Small intestine (tissue), 7 donors: ENCODE results near the gene ACTL6B. TPM values are rescaled to one million over a fixed set of nuclear protein-coding genes. Genes with fewer than 3 reads are reported as not detected.
A peak's percentile ranks its signal among the peaks of the same experiment; 100 is the strongest.

Experiments
- DNase-seq, 2 donors: peaks; one replicate each; pipeline versions ENCODE4 v3.0.0 to v3.0.0-alpha.2; 2013
- FAIRE-seq: peaks from 2 replicates; lab custom pipeline; 2012; peaks lifted over from hg19 to GRCh38; lab: Jason Lieb, UNC
- H3K27ac ChIP-seq, 3 donors: one replicate each; pipeline ENCODE4 v1.5.1; 2013; ENCODE audit warnings: low read length in 2 of 3, mild to moderate bottlenecking in 2 of 3, control low read depth in 1 of 3, inconsistent platforms in 1 of 3, low read depth in 1 of 3, moderate library complexity in 1 of 3
- H3K27me3 ChIP-seq, 3 donors: one replicate each; pipeline ENCODE4 v1.6.1; 2013; ENCODE audit warnings: low read length in 3 of 3, inconsistent platforms in 1 of 3; ENCODE audit not compliant: control insufficient read depth in 3 of 3, insufficient read depth in 3 of 3
- H3K36me3 ChIP-seq, 3 donors: one replicate each; pipeline ENCODE4 v1.6.1; 2013; ENCODE audit warnings: low read length in 3 of 3, inconsistent platforms in 1 of 3, low read depth in 1 of 3, mild to moderate bottlenecking in 1 of 3, moderate library complexity in 1 of 3; ENCODE audit not compliant: control insufficient read depth in 3 of 3, insufficient read depth in 2 of 3
- H3K4me1 ChIP-seq, 3 donors: one replicate each; pipeline ENCODE4 v1.6.1; 2013; ENCODE audit warnings: low read length in 2 of 3, inconsistent platforms in 1 of 3, low read depth in 1 of 3, mild to moderate bottlenecking in 1 of 3, moderate library complexity in 1 of 3; ENCODE audit not compliant: control insufficient read depth in 3 of 3, insufficient read depth in 2 of 3
- H3K4me3 ChIP-seq, 3 donors: one replicate each; pipeline ENCODE4 v1.5.1; 2013; ENCODE audit warnings: low read length in 3 of 3, control low read depth in 1 of 3, inconsistent platforms in 1 of 3, low read depth in 1 of 3, mild to moderate bottlenecking in 1 of 3, moderate library complexity in 1 of 3
- H3K9me3 ChIP-seq, 2 donors: one replicate each; pipeline ENCODE4 v1.6.1; 2013; ENCODE audit warnings: low read depth in 1 of 2, low read length in 1 of 2; ENCODE audit not compliant: control insufficient read depth in 2 of 2, insufficient read depth in 1 of 2
- WGBS, 3 donors: extraction: QIAGEN DNeasy Blood & Tissue Kit; methylation state at CpG; one replicate each; pipeline ENCODE4 v1.1.7; 2013; 5-methylcytosine and 5-hydroxymethylcytosine counted together
- polyA plus RNA-seq, 4 donors: library from polyadenylated mRNA; stranded (reverse) in 3 of 4; unstranded in 1 of 4; fragments of 200-250 nt in 3 of 4; fragments of 120-200 nt in 1 of 4; gene quantifications; one replicate each; pipeline versions ENCODE4 v1.2.1 to v1.2.3, GENCODE V29; 2013
- donor health status: healthy with polysubstance abuse.
- donor health status: control.
- donor health status: control.
- donor health status: Bipolar disorder and iron deficiency.
- donor health status: healthy.

Gene ACTL6B
- polyA plus RNA-seq, 4 donors: 0.52 to 1.00 TPM; not detected in 2

DNA sequence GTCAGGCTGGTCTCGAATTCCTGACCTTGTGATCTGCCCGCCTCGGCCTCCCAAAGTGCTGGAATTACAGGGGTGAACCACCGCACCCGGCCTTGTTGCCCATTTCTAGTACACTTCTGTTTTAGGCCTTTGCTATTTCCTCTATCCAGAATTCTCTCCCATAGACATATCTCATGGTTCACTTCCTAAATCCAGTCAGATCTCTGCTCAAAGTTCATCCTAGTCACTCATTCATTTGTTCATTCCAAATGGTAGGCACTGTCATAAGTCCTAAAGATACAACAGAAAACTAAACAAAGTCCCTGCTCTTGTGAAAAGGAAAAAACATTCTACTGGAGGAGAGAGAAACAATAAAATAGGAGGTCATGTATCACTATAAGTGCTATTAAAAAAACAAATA lies 46.3 kb downstream of the ACTL6B start:
- Histone ChIP-seq H3K27me3 (peaks cover 0 to 26% (median 0%) of the 10 kb centered on the region in 3 donors), H3K4me1 (peaks cover 0 to 14% (median 2%) of the 10 kb centered on the region in 3 donors), H3K27ac (no peak overlapping the region), H3K36me3 (peaks cover 0 to 17% (median 3%) of the 10 kb centered on the region in 3 donors), H3K9me3 (no peaks in the 10 kb centered on the region), H3K4me3 (no peak overlapping the region)
- WGBS, 3 donors: 90 to 94% (median 91%) methylated on average over 5 of the region's 5 CpGs
- FAIRE-seq (no peak), DNase-seq (no peak)

DNA sequence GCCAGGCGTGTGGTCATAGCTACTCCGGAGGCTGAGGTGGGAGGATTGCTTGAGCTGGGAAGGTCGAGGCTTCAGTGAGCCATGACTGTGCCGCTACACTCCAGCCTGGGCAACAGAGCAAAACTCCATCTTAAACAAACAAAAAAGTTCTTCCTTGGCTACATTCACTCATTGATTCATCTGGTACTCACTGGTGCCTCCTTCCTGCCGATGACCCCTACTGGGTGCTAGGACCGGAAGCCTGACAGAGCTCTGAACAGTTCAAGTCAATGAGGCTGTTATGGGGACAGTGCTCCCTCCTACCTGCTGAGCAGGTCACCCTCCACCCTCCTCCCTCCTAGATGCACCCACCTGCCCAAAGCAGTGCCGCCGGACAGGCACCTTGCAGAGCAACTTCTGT lies 49.1 kb downstream of the ACTL6B start:
- WGBS, 3 donors: 73 to 90% (median 77%) methylated on average over 6 to 8 of the region's 8 CpGs
- Histone ChIP-seq H3K27ac (no peak overlapping the region), H3K4me1 (peaks cover 0 to 21% (median 3%) of the 10 kb centered on the region in 3 donors), H3K36me3 (peaks cover 0 to 6% (median 0%) of the 10 kb centered on the region in 3 donors), H3K4me3 (no peak overlapping the region), H3K9me3 (no peaks in the 10 kb centered on the region), H3K27me3 (peaks cover 0 to 50% (median 0%) of the 10 kb centered on the region in 3 donors)
- DNase-seq (no peak), FAIRE-seq (no peak)

DNA sequence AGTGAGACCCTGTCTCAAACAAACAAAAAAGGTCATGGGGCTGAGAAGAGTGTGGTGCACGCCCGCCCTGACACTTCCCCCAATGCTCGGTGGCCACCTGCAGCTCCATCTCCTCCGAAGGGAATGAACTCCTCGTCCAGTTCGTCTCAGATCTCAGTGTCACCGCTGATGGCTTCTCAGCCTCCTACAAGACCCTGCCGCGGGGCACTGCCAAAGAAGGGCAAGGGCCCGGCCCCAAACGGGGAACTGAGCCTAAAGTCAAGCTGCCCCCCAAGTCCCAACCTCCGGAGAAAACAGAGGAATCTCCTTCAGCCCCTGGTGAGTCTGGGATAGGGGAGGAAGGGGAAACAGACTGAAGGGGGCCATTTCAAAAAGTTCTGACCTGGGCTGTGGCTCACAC lies 49.9 kb downstream of the ACTL6B start:
- no peak for FAIRE-seq
- peaks cover 0 to 50% (median 0%) of the 10 kb centered on the region in 3 donors for H3K27me3 ChIP-seq
- WGBS, 3 donors: 82 to 90% (median 83%) methylated on average over 12 of the region's 12 CpGs
- H3K4me3 ChIP-seq: no peak overlapping the region
- no peaks in the 10 kb centered on the region for H3K9me3 ChIP-seq
- peaks cover 0 to 6% (median 0%) of the 10 kb centered on the region in 3 donors for H3K36me3 ChIP-seq
- no peak overlapping the region for H3K27ac ChIP-seq
- peaks cover 0 to 21% (median 6%) of the 10 kb centered on the region in 3 donors for H3K4me1 ChIP-seq
- DNase-seq: no peak

DNA sequence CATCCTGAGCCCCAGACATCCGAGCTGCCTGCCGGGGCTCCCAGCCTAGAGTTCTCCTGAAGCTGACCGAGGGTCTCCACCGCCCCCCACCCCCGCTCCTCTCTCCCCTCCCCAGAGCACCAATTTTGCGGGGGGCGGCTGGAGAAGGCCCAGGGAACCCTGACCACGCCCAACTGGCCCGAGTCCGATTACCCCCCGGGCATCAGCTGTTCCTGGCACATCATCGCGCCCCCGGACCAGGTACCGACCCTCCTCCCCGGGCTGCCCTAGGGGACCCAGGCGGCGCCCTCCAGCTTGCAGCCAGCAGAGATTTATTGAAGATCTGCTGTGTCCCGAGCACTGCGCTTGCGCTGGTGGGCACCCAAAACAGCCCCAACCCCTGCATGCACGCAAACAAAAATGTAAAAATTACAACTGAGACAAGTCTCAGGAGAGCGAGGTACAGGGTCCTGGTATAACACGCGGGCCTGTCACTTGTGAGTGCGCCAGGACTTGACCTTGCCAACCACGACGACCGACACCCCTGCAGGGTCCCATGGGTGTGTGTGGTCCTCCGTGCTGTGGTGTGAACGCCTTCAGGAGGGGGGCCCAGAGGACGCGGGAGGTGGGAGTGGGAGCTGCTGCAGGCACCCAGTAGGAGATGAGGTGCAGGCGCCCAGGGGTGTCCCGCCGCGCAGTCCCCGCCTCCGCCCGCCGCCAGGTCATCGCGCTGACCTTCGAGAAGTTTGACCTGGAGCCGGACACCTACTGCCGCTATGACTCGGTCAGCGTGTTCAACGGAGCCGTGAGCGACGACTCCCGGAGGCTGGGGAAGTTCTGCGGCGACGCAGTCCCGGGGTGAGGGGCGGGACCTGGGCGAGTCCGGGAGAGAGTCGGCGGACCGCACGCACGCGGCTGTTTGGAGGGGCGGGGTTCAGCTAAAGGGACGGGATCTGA lies 51.0 kb downstream of the ACTL6B start:
- Histone ChIP-seq H3K9me3 (no peaks in the 10 kb centered on the region), H3K4me1 (peaks cover 0 to 21% (median 6%) of the 10 kb centered on the region in 3 donors), H3K4me3 (peak overlapping the region; percentile 56 to 73 (median 57)), H3K27ac (no peak overlapping the region), H3K27me3 (peaks cover 0 to 50% (median 0%) of the 10 kb centered on the region in 3 donors), H3K36me3 (peaks cover 0 to 6% (median 0%) of the 10 kb centered on the region in 3 donors)
- DNase-seq: peak; percentile 47 to 60
- no peak for FAIRE-seq
- 3 to 14% (median 9%) methylated on average over 66 to 68 of the region's 68 CpGs for WGBS, 3 donors

DNA sequence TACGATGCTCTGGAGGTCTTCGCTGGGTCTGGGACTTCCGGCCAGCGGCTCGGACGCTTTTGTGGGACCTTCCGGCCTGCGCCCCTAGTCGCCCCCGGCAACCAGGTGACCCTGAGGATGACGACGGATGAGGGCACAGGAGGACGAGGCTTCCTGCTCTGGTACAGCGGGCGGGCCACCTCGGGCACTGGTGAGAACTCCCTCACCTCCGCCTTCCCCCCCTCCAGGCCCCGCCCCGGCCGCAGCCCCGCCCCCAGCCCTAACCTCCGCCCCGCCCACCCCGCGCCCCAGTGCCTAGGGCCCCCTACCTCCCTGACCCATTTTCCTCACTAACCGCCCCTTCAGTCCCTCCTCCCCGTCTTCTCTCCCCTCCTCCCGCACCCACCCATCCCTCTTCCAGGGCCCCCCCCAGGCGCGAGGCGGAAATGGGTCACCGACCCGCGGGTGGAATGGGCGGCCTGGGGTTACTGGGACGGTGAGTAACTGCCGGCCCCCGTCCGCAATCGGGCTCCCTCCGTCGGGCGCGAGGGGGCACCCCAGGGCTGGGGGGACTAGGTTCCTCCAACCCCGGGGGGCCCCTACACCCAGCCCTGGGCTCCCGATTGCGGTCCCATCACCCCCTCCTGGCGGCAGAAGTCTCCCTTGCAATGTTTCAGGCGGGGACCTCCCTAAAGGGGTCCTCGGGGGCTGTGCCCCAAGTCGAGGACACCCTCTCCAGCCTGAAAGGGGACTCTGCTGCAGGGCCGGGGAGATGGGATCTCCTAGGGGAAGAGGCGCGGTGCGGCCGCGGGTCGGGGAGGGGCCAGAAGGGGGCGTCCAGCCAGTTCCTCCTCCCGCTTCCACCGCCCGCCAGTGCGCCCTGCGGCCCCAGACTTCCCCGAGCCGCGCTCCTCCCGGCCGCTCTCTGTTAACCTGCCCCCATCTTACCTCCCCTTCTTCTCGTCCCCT lies 51.9 kb downstream of the ACTL6B start:
- Histone ChIP-seq H3K4me1 (peaks cover 0 to 28% (median 6%) of the 10 kb centered on the region in 3 donors), H3K9me3 (no peaks in the 10 kb centered on the region), H3K4me3 (peak overlapping the region; percentile 56 to 73 (median 57)), H3K36me3 (peaks cover 0 to 6% (median 0%) of the 10 kb centered on the region in 3 donors), H3K27me3 (peaks cover 0 to 50% (median 0%) of the 10 kb centered on the region in 3 donors), H3K27ac (peak overlapping the region in 2 of 3 donors; percentile 60 to 74)
- DNase-seq (peak; percentile 58 to 73), FAIRE-seq (no peak)
- 0 to 1% (median 1%) methylated on average over 35 to 69 of the region's 70 CpGs for WGBS, 3 donors

DNA sequence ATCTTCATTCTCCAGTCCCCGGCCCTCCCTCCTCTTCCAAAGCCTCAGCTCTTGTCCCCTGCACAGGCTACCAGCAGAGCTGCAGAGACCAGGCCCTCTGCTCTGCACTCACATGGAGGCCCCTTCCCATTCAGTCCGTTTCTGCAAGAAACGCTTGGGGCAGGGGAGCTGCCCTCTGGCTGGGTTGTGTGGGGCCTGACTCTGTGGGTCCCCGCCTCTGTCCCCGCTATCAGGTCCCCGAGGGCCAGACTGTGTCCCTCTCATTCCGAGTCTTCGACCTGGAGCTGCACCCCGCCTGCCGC lies 52.6 kb downstream of the ACTL6B start:
- Histone ChIP-seq H3K9me3 (no peaks in the 10 kb centered on the region), H3K27ac (peak overlapping the region in 2 of 3 donors; percentile 50 to 74), H3K36me3 (peaks cover 0 to 6% (median 0%) of the 10 kb centered on the region in 3 donors), H3K4me3 (peak overlapping the region in 2 of 3 donors; percentile 18 to 57), H3K4me1 (peaks cover 0 to 28% (median 6%) of the 10 kb centered on the region in 3 donors), H3K27me3 (peaks cover 0 to 50% (median 0%) of the 10 kb centered on the region in 3 donors)
- no peak for FAIRE-seq
- DNase-seq: no peak
- 5 to 14% (median 9%) methylated on average over 10 of the region's 10 CpGs for WGBS, 3 donors

DNA sequence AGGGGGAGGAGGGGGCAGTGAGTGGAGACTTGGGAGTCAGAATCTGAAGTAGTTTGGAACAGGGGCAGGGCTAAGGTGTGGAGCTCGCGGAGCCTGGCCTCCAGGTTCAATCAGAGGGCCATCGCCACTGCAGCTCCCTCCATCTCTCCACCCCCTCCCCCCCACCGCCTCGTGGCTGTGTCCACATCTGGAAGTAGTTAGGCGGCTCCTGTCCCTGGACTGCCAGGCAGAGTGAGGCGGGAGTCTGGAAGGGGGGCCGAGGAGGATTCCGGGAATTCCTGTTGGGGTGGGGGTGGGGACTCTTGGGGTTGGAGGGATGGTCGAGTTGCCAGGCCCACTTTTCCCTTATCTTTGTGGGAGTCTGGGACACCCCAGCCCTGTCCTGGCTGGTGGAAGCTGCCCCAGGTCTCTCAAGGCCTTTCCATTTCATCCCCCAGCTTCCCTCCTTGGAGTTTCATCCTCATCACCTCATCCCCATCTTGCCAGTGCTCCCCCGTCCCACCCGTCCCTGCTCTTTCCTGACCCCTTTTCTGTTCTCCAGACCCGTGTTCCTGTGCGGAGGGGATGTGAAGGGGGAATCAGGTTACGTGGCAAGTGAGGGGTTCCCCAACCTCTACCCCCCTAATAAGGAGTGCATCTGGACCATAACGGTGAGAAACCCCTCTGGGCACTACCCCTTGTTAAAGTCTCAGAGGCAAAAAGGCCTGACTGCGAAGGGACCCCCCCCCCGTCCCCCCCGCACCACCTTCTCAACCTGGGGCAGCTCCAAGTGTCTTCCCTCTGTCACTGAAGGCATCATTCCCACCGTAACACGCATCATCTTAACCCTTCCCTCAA lies 53.1 kb downstream of the ACTL6B start:
- peaks cover 0 to 6% (median 0%) of the 10 kb centered on the region in 3 donors for H3K36me3 ChIP-seq
- peak in 1 of 2 donors; percentile 46 for DNase-seq
- peak overlapping the region in 1 of 3 donors; percentile 18 for H3K4me3 ChIP-seq
- no peaks in the 10 kb centered on the region for H3K9me3 ChIP-seq
- peaks cover 0 to 50% (median 0%) of the 10 kb centered on the region in 3 donors for H3K27me3 ChIP-seq
- peak overlapping the region in 2 of 3 donors; percentile 50 to 74 for H3K27ac ChIP-seq
- peaks cover 0 to 28% (median 6%) of the 10 kb centered on the region in 3 donors for H3K4me1 ChIP-seq
- no peak for FAIRE-seq
- WGBS, 3 donors: 28 to 49% (median 39%) methylated on average over 19 to 21 of the region's 21 CpGs
